ENCODE results near the gene PRSS21. TPM values are rescaled to one million over a fixed set of nuclear protein-coding genes. Genes with fewer than 3 reads are reported as not detected.

The PRSS21 gene
- total RNA-seq, 3 donors from 2014 or later: 2.9 to 4.9 TPM; not detected in 1

DNA sequence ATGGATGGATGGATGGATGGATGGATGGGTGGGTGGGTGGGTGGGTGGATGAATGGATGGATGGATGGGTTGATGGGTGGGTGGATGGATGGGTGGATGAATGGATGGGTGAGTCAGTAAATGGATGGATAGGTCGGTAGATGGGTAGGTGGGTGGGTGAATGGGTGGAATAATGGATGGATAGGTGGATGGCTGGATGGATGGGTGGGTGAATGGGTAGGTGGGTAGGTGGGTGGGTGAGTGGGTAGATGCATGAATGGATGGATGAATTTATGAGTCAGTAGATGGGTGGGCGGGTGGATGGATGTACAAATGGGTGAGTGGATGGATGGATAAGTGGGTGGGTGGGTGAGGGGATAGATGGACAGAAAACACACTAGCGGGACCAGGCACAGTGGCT, 17.9 kb downstream of the PRSS21 start:
- no peak for DNase-seq (ENCODE audit: low spot score in 2 of 2)
- Histone ChIP-seq H3K36me3 (no peaks in the 10 kb centered on the region), H3K27ac (peak overlapping the region; percentile 84 to 86), H3K9me3 (no peaks in the 10 kb centered on the region), H3K27me3 (peaks cover 0 to 2% of the 10 kb centered on the region in 2 donors), H3K4me3 (no peak overlapping the region), H3K4me1 (peaks cover 0 to 8% of the 10 kb centered on the region in 2 donors)
- TF ChIP-seq, protein P1, sequence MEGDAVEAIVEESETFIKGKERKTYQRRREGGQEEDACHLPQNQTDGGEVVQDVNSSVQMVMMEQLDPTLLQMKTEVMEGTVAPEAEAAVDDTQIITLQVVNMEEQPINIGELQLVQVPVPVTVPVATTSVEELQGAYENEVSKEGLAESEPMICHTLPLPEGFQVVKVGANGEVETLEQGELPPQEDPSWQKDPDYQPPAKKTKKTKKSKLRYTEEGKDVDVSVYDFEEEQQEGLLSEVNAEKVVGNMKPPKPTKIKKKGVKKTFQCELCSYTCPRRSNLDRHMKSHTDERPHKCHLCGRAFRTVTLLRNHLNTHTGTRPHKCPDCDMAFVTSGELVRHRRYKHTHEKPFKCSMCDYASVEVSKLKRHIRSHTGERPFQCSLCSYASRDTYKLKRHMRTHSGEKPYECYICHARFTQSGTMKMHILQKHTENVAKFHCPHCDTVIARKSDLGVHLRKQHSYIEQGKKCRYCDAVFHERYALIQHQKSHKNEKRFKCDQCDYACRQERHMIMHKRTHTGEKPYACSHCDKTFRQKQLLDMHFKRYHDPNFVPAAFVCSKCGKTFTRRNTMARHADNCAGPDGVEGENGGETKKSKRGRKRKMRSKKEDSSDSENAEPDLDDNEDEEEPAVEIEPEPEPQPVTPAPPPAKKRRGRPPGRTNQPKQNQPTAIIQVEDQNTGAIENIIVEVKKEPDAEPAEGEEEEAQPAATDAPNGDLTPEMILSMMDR (IDR thresholded peaks at IDR 0.05): no peak
- no peak for TF ChIP-seq POLR2A (IDR thresholded peaks at IDR 0.05)
- TF ChIP-seq POLR2AphosphoS5 (IDR thresholded peaks at IDR 0.05): no peak
- intact Hi-C loops (cut with DNase I; ENCODE audit: low total_unique reads): no loop called here

GRCh38 chr16:2835638-2836493, 18.8 kb downstream of the PRSS21 start:
- Histone ChIP-seq H3K4me3 (peak overlapping the region in 1 of 3 donors; percentile 22), H3K4me1 (peaks cover 0 to 8% of the 10 kb centered on the region in 2 donors), H3K36me3 (no peaks in the 10 kb centered on the region), H3K27ac (peak overlapping the region; percentile 84 to 89), H3K9me3 (no peaks in the 10 kb centered on the region), H3K27me3 (no peaks in the 10 kb centered on the region)
- peak; percentile 84 to 98 for DNase-seq (ENCODE audit: low spot score in 2 of 2)
- no peak for TF ChIP-seq POLR2A (IDR thresholded peaks at IDR 0.05)
- peak in 2 of 3 donors; percentile 81 to 90 for TF ChIP-seq POLR2AphosphoS5 (IDR thresholded peaks at IDR 0.05)
- TF ChIP-seq, protein P1 (IDR thresholded peaks at IDR 0.05): peak in 2 of 3 donors; percentile 53 to 58
- intact Hi-C loops (cut with DNase I; ENCODE audit: low total_unique reads): no loop called here

DNA sequence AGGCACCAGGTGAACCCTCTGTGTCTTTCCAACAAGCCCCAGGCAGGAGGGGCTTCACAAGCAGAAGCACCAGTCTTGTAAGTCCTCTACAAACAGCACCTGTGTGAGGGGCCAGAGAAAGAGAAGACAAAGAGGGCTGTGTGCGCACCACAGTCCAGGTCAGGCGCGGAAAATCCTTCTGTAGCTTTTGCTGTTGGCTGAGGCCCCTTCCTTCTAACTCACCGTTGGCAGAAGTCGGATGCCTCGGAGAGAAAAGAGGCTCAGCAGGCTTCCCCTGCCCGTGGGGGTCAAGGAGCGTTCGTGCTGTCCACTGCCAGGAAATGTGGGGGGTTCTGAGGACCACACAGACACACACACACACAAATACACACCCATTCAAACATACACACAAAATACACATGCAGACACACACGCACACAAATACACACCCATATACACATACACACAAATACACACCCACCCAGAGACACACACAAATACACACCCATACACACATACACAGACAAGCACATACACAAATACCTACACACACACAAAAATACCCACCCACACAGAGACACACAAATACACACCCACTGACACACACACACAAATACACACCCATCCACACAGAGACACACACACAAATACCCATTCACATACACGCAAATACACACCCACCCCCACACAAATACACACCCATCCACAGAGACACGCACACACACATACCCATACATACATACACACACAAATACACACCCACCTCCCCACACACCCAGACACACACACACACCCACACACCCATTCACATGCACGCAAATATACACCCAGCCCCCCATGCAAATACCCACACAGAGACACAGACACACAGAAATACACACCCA, 19.8 kb downstream of the PRSS21 start:
- intact Hi-C loops (cut with DNase I; ENCODE audit: low total_unique reads): no loop called here
- peak overlapping the region; percentile 84 to 89 for H3K27ac ChIP-seq

GRCh38 chr16:2838928-2839327, 21.9 kb downstream of the PRSS21 start:
- TF ChIP-seq, protein P1 (IDR thresholded peaks at IDR 0.05): peak in 2 of 3 donors; percentile 44 to 80
- no peak for TF ChIP-seq POLR2AphosphoS5 (IDR thresholded peaks at IDR 0.05)
- H3K27ac ChIP-seq: no peak overlapping the region
- intact Hi-C loops (cut with DNase I; ENCODE audit: low total_unique reads): no loop called here
- H3K4me3 ChIP-seq: no peak overlapping the region
- H3K36me3 ChIP-seq: no peaks in the 10 kb centered on the region
- no peaks in the 10 kb centered on the region for H3K27me3 ChIP-seq
- peaks cover 0 to 8% of the 10 kb centered on the region in 2 donors for H3K4me1 ChIP-seq
- DNase-seq (ENCODE audit: low spot score in 2 of 2): peak in 1 of 2 donors; percentile 44
- no peaks in the 10 kb centered on the region for H3K9me3 ChIP-seq

More for the DNA sequence above, 19.8 kb downstream of the PRSS21 start:
- Histone ChIP-seq H3K4me1 (peaks cover 0 to 8% of the 10 kb centered on the region in 2 donors), H3K36me3 (no peaks in the 10 kb centered on the region), H3K9me3 (no peaks in the 10 kb centered on the region), H3K27me3 (no peaks in the 10 kb centered on the region), H3K4me3 (peak overlapping the region in 1 of 3 donors; percentile 22)
- no peak for TF ChIP-seq POLR2AphosphoS5 (IDR thresholded peaks at IDR 0.05)
- TF ChIP-seq POLR2A (IDR thresholded peaks at IDR 0.05): no peak
- TF ChIP-seq, protein P1 (IDR thresholded peaks at IDR 0.05): no peak
- peak in 1 of 2 donors; percentile 44 for DNase-seq (ENCODE audit: low spot score in 2 of 2)
